H1 (cell line): ENCODE results near the gene ZNF672. TPM values are rescaled to one million over a fixed set of nuclear protein-coding genes. Genes with fewer than 3 reads are reported as not detected.

Experiments
- CTCF ChIA-PET: fragments of 300-600 bp; sonication (Branson Sonifier 250); formaldehyde crosslinking; loops from one replicate; lab custom pipeline; 2021; ENCODE audit not compliant: partially characterized antibody; lab: Charles Lee
- POLR2A ChIA-PET: fragments of 300-600 bp; sonication (Branson Sonifier 250); formaldehyde crosslinking; loops from one replicate; lab custom pipeline; 2021; ENCODE audit warnings: inconsistent platforms; ENCODE audit not compliant: partially characterized antibody; lab: Charles Lee
- DNase-seq, 2 experiments: peaks; one replicate each; pipeline versions ENCODE4 v3.0.0 to v3.0.0-alpha.2; 2010 to 2022; ENCODE audit warnings: low spot score in 2 of 2, low read depth in 1 of 2, mixed read lengths in 1 of 2
- FAIRE-seq: peaks from 2 replicates; lab custom pipeline; 2011; peaks lifted over from hg19 to GRCh38; lab: Jason Lieb, UNC
- H2AFZ ChIP-seq: 2 replicates; pipeline ENCODE4 v1.8.1; 2012; ENCODE audit warnings: low read length, inconsistent platforms
- H2AK5ac ChIP-seq: 2 replicates; pipeline ENCODE4 v1.6.1; 2013; ENCODE audit warnings: low read depth, low read length
- H2BK120ac ChIP-seq: replicated peaks from 2 replicates; pipeline ENCODE3; 2013; ENCODE audit warnings: low read depth, low read length, inconsistent platforms
- H2BK12ac ChIP-seq: 2 replicates; pipeline ENCODE4 v1.6.1; 2013; ENCODE audit warnings: low read depth, low read length
- H2BK15ac ChIP-seq: 2 replicates; pipeline ENCODE4 v1.6.1; 2013; ENCODE audit warnings: low read length
- H2BK20ac ChIP-seq: 2 replicates; pipeline ENCODE4 v1.6.1; 2013; ENCODE audit warnings: low read length
- H2BK5ac ChIP-seq: 2 replicates; pipeline ENCODE4 v1.6.1; 2013; ENCODE audit warnings: low read depth, low read length
- H3K14ac ChIP-seq: 2 replicates; pipeline ENCODE4 v1.6.1; 2013; ENCODE audit warnings: inconsistent platforms; ENCODE audit not compliant: insufficient read length
- H3K18ac ChIP-seq: 2 replicates; pipeline ENCODE4 v1.6.1; 2013; ENCODE audit warnings: low read length; ENCODE audit errors: extremely low read depth
- H3K23ac ChIP-seq: 2 replicates; pipeline ENCODE4 v1.6.1; 2013; ENCODE audit warnings: inconsistent platforms; ENCODE audit not compliant: insufficient read length
- H3K23me2 ChIP-seq: 2 replicates; pipeline ENCODE4 v1.6.1; 2013; ENCODE audit warnings: low read depth, low read length
- H3K27ac ChIP-seq: 2 replicates; pipeline ENCODE4 v1.6.1; 2011; ENCODE audit warnings: low read depth, low read length, inconsistent platforms
- H3K27me3 ChIP-seq, 4 experiments: replicated peaks in 1 of 4; 1 replicate in 1 of 4; 2 replicates in 3 of 4; pipeline versions ENCODE4 v1.6.1 to v1.8.1; 2011 to 2013; ENCODE audit warnings: low read length in 3 of 4, mild to moderate bottlenecking in 3 of 4, inconsistent platforms in 2 of 4, mixed read lengths in 2 of 4, moderate library complexity in 1 of 4; ENCODE audit not compliant: control insufficient read depth in 3 of 4, insufficient read depth in 3 of 4; ENCODE audit errors: extremely low read depth in 1 of 4
- H3K36me3 ChIP-seq, 4 experiments: 2 replicates each; pipeline versions ENCODE4 v1.6.1 to v1.8.1; 2011 to 2013; ENCODE audit warnings: mild to moderate bottlenecking in 4 of 4, low read length in 3 of 4, moderate library complexity in 2 of 4, control low read depth in 1 of 4, inconsistent platforms in 1 of 4; ENCODE audit not compliant: insufficient read depth in 4 of 4, control insufficient read depth in 2 of 4
- H3K4ac ChIP-seq: replicated peaks from 2 replicates; pipeline ENCODE3; 2013; ENCODE audit warnings: low read length, low read depth, mixed read lengths, inconsistent platforms; ENCODE audit not compliant: insufficient read length
- H3K4me1 ChIP-seq, 4 experiments: replicated peaks in 1 of 4; 1 replicate in 1 of 4; 2 replicates in 3 of 4; pipeline versions ENCODE4 v1.6.1 to v1.8.1; 2011 to 2013; ENCODE audit warnings: low read length in 3 of 4, inconsistent platforms in 2 of 4, mixed read lengths in 1 of 4; ENCODE audit not compliant: insufficient read depth in 4 of 4, control insufficient read depth in 3 of 4
- H3K4me2 ChIP-seq, 2 experiments: 2 replicates each; pipeline versions ENCODE4 v1.6.1 to v1.8.1; 2011 to 2013; ENCODE audit warnings: low read depth in 2 of 2, low read length in 2 of 2, control low read depth in 1 of 2, inconsistent platforms in 1 of 2, mild to moderate bottlenecking in 1 of 2; ENCODE audit not compliant: insufficient read depth in 1 of 2
- H3K4me3 ChIP-seq, 4 experiments: fragments of 200-600, 300-600 bp in 1 of 4; sonication (generic), shearing (Covaris generic), sonication (Bioruptor Twin) in 1 of 4; 2 replicates each; pipeline versions ENCODE4 v1.5.1 to v1.8.1; 2011 to 2016; ENCODE audit warnings: low read length in 4 of 4, low read depth in 3 of 4, control low read depth in 2 of 4, inconsistent platforms in 2 of 4, mild to moderate bottlenecking in 2 of 4, mixed read lengths in 1 of 4, moderate library complexity in 1 of 4; ENCODE audit not compliant: insufficient read depth in 2 of 4; ENCODE audit errors: extremely low read depth in 1 of 4
- H3K56ac ChIP-seq: replicated peaks from 2 replicates; pipeline ENCODE3; 2013; ENCODE audit warnings: low read depth, mild to moderate bottlenecking, mixed read lengths, low read length, inconsistent platforms; ENCODE audit not compliant: insufficient read length
- H3K79me1 ChIP-seq: 2 replicates; pipeline ENCODE4 v1.6.1; 2013; ENCODE audit warnings: low read depth, low read length, control low read depth
- H3K79me2 ChIP-seq, 2 experiments: 2 replicates each; pipeline versions ENCODE4 v1.6.1 to v1.8.1; 2012 to 2013; ENCODE audit warnings: low read length in 2 of 2, mild to moderate bottlenecking in 2 of 2, inconsistent platforms in 1 of 2; ENCODE audit not compliant: insufficient read depth in 2 of 2, control insufficient read depth in 1 of 2
- H3K9ac ChIP-seq, 4 experiments: replicated peaks in 1 of 4; 1 replicate in 1 of 4; 2 replicates in 3 of 4; pipeline versions ENCODE4 v1.6.1 to v1.8.1; 2011 to 2013; ENCODE audit warnings: low read depth in 3 of 4, low read length in 3 of 4, control low read depth in 2 of 4, mild to moderate bottlenecking in 2 of 4, moderate library complexity in 2 of 4, inconsistent platforms in 1 of 4; ENCODE audit errors: extremely low read depth in 1 of 4
- H3K9me3 ChIP-seq, 2 experiments: 2 replicates each; pipeline versions ENCODE4 v1.6.1 to v1.8.1; 2012 to 2013; ENCODE audit warnings: mild to moderate bottlenecking in 2 of 2, moderate library complexity in 2 of 2, control low read depth in 1 of 2, inconsistent platforms in 1 of 2, low read depth in 1 of 2, low read length in 1 of 2, mixed read lengths in 1 of 2; ENCODE audit not compliant: insufficient read depth in 2 of 2
- H4K20me1 ChIP-seq, 2 experiments: replicated peaks in 1 of 2; 2 replicates each; pipeline versions ENCODE3 to v1.8.1; 2011 to 2013; ENCODE audit warnings: inconsistent platforms in 2 of 2, low read length in 2 of 2, mild to moderate bottlenecking in 1 of 2; ENCODE audit not compliant: insufficient read depth in 2 of 2, control insufficient read depth in 1 of 2
- H4K5ac ChIP-seq: 2 replicates; pipeline ENCODE4 v1.6.1; 2013; ENCODE audit warnings: low read length, low read depth, mixed read lengths, inconsistent platforms; ENCODE audit not compliant: insufficient read length
- H4K8ac ChIP-seq: 2 replicates; pipeline ENCODE4 v1.8.0; 2013; ENCODE audit warnings: mild to moderate bottlenecking, moderate library complexity, low read length, inconsistent platforms; ENCODE audit not compliant: insufficient read depth; ENCODE audit errors: extremely low read depth
- H4K91ac ChIP-seq: replicated peaks from 2 replicates; pipeline ENCODE3; 2013; ENCODE audit warnings: low read length, mixed read lengths, inconsistent platforms; ENCODE audit not compliant: insufficient read length
- CREB1 ChIP-seq: IDR thresholded peaks from 2 replicates; pipeline ENCODE4 v1.6.1; 2012; ENCODE audit warnings: inconsistent platforms
- CTCF ChIP-seq, 3 experiments: IDR thresholded peaks; 1 replicate in 2 of 3; 2 replicates in 1 of 3; pipeline versions ENCODE4 v1.5.1 to v1.6.1; 2011; ENCODE audit warnings: low read length in 3 of 3, mild to moderate bottlenecking in 3 of 3, inconsistent platforms in 2 of 3, low read depth in 1 of 3, moderate library complexity in 1 of 3; ENCODE audit not compliant: insufficient read depth in 1 of 3; ENCODE audit errors: control extremely low read depth in 1 of 3
- GABPA ChIP-seq: IDR thresholded peaks from 2 replicates; pipeline ENCODE4 v1.6.1; 2011; ENCODE audit warnings: mild to moderate bottlenecking, low read length, moderate library complexity, borderline replicate concordance; ENCODE audit not compliant: insufficient read depth
- KDM4A ChIP-seq: IDR thresholded peaks from one replicate; pipeline ENCODE4 v1.7.1; 2012; ENCODE audit warnings: low read depth, mild to moderate bottlenecking, moderate library complexity, low read length, inconsistent platforms; ENCODE audit not compliant: severe bottlenecking
- PHF8 ChIP-seq: fragments of 200-600 bp; sonication (generic); conservative IDR thresholded peaks from 2 replicates; pipeline ENCODE4 v1.7.1; 2012; ENCODE audit warnings: low read depth, mild to moderate bottlenecking, inconsistent platforms, low read length, moderate library complexity
- POLR2AphosphoS5 ChIP-seq: IDR thresholded peaks from 2 replicates; pipeline ENCODE4 v1.6.1; 2011; ENCODE audit warnings: low read depth, low read length
- SP2 ChIP-seq: IDR thresholded peaks from 2 replicates; pipeline ENCODE4 v1.6.1; 2012; ENCODE audit warnings: mild to moderate bottlenecking, low read length, inconsistent platforms
- YY1 ChIP-seq: IDR thresholded peaks from 2 replicates; pipeline ENCODE4 v1.6.1; 2011; ENCODE audit warnings: low read depth, mild to moderate bottlenecking, low read length
- WGBS, 2 experiments: shearing (Covaris generic) in 1 of 2; methylation state at CpG; one replicate each; pipeline versions ENCODE4 v1.1.6 to v1.1.7; 2013 to 2015; ENCODE audit warnings: low lambda C conversion rate in 2 of 2, mixed read lengths in 2 of 2, inconsistent platforms in 1 of 2, low coverage in 1 of 2, missing lambda C conversion rate in 1 of 2; ENCODE audit not compliant: insufficient replicate concordance in 2 of 2, insufficient coverage in 1 of 2, insufficient read length in 1 of 2; ENCODE audit errors: extremely low coverage in 1 of 2, missing lambda C conversion rate in 1 of 2; 5-methylcytosine and 5-hydroxymethylcytosine counted together
- polyA plus RNA-seq, 7 experiments: library from polyadenylated mRNA; depleted of rRNA in 3 of 7; stranded (reverse) in 5 of 7; unstranded in 2 of 7; fragments of >200 nt in 5 of 7; fragments of 200-250 nt in 2 of 7; gene quantifications; 1 replicate in 5 of 7; 2 replicates in 1 of 7; 4 replicates in 1 of 7; pipeline versions ENCODE4 v1.2.1 to v1.2.3, GENCODE V29; 2011 to 2013; ENCODE audit warnings: missing spikeins in 2 of 7, mixed read lengths in 2 of 7
- total RNA-seq: library from RNA; stranded (reverse); fragmentation: NEBNext Ultra II Directional; extraction: Animal tissue kit (Norgen Biotek cat#: 25700); gene quantifications from 2 replicates; pipeline ENCODE4 v1.2.1, GENCODE V29; 2021

Gene ZNF672
- total and polyA plus RNA-seq, 2 of the 8 experiments (the other 6 are each of a cell fraction or from before 2014, with no cell fraction given), result 30.7 to 40.4 TPM

GRCh38 chr1:248862998-248863881, 25.2 kb downstream of the ZNF672 start:
- peak overlapping the region; percentile 80 for H2AFZ ChIP-seq
- H2BK120ac ChIP-seq, result no peak overlapping the region
- peaks cover 0 to 19% (median 11%) of the 10 kb centered on the region in 4 experiments; a peak in 5 of 7 replicates for H3K27me3 ChIP-seq
- H3K27ac ChIP-seq, result no peak overlapping the region
- 2% methylated on average over 35 of the region's 46 CpGs; no CpG with 5 or more reads in 1 of the 2 experiments for WGBS, 2 experiments
- peak overlapping the region; percentile 73 to 93 for H3K4me2 ChIP-seq
- H3K4me3 ChIP-seq, result peak overlapping the region; percentile 66 to 70 (median 68)
- 0 out of 2 replicates have a peak overlapping the region, but pooled peaks have one; percentile 76 for H2BK20ac ChIP-seq
- H2BK5ac ChIP-seq, result no peak overlapping the region
- H2BK15ac ChIP-seq, result 0 out of 2 replicates have a peak overlapping the region, but pooled peaks have one; percentile 77
- peak overlapping the region; percentile 6 for H3K4ac ChIP-seq
- FAIRE-seq (no peak), DNase-seq (peak in 1 of 2 experiments; percentile 81)
- no peak overlapping the region for H2AK5ac ChIP-seq
- ChIA-PET CTCF (interaction anchor here (0.8 to 2.9 kb wide), 5 partner anchors 11 to 36 kb away, joined by 3 to 9 read pairs (median 6); no protein-coding TSS in a partner anchor), POLR2A (interaction anchor here (0.6 to 2.7 kb wide), 8 partner anchors 10 to 51 kb away, joined by 3 to 19 read pairs (median 5); partner anchors contain the start of genes PGBD2 and ZNF672)
- peaks cover 3 to 10% (median 7%) of the 10 kb centered on the region in 4 experiments; a peak in 6 of 7 replicates for H3K4me1 ChIP-seq
- H3K36me3 ChIP-seq, result no peaks in the 10 kb centered on the region
- H3K23ac ChIP-seq, result no peak overlapping the region
- H3K18ac ChIP-seq, result peak overlapping the region; percentile 38
- no peaks in the 10 kb centered on the region for H3K9me3 ChIP-seq
- peak overlapping the region; percentile 72 for H3K56ac ChIP-seq
- peaks cover 16% of the 10 kb centered on the region; the same call in 1 of the 2 replicates for H3K23me2 ChIP-seq
- H3K79me2 ChIP-seq, result no peaks in the 10 kb centered on the region
- peak overlapping the region; percentile 81 for H4K8ac ChIP-seq
- H2BK12ac ChIP-seq, result peak overlapping the region; percentile 75; the same call in 1 of the 2 replicates
- no peak overlapping the region for H4K91ac ChIP-seq
- H4K20me1 ChIP-seq, result no peaks in the 10 kb centered on the region
- H3K79me1 ChIP-seq, result no peaks in the 10 kb centered on the region
- peak overlapping the region in 2 of 4 experiments; percentile 26 to 44; a peak in 4 of 7 replicates for H3K9ac ChIP-seq
- H3K14ac ChIP-seq, result no peak overlapping the region
- peak overlapping the region; percentile 48 for H4K5ac ChIP-seq
- TF ChIP-seq CREB1 (peak; percentile 90), SP2 (no peak), YY1 (peak; percentile 65; the same call in 1 of the 2 replicates), PHF8 (peak; percentile 44; the same call in 1 of the 2 replicates), CTCF (IDR thresholded peaks at IDR 0.05; ENCODE audit: control extremely low read depth in 1 of 3, insufficient read depth in 1 of 3, low read depth in 1 of 3, low read length in 3 of 3) (no peak), POLR2AphosphoS5 (peak; percentile 55), KDM4A (peak; percentile 92), GABPA (no peak)
